Measurements from ENCODE around the gene TMEFF2.
"Not testable (repeated sequence)": the region's sequence is repeated elsewhere in the genome, so short reads cannot be mapped to it uniquely, and the experiment has no call there.

TMEFF2 gene

DNA sequence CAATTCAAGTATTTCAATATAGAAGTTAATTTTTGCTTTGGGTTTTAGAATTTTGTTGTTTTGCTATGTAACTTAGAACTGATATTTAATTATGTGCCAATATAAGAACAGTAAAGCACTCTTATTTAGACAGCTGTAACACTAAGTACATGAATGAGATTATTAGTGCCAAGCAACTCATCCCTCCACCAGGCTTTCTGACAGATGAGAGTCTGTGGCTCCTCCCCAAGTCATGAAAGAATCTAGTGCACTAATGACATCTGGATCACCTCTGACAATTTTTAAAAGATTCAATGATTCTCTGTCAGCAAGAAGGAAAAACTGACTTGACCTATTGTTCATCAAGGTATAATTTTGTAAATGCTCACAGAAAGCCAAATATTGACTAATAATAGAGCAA lies 67.8 kb downstream of the TMEFF2 start:
- no peak for DNase-seq

GRCh38 chr2:192126426-192126825 lies 68.3 kb downstream of the TMEFF2 start:
- DNase-seq = no peak

- DNase-seq = no peak
These were observed 70.2 kb downstream of the TMEFF2 start for GRCh38 chr2:192124571-192124970.

GRCh38 chr2:192123847-192124246 lies 70.9 kb downstream of the TMEFF2 start:
- no peak for DNase-seq

DNA sequence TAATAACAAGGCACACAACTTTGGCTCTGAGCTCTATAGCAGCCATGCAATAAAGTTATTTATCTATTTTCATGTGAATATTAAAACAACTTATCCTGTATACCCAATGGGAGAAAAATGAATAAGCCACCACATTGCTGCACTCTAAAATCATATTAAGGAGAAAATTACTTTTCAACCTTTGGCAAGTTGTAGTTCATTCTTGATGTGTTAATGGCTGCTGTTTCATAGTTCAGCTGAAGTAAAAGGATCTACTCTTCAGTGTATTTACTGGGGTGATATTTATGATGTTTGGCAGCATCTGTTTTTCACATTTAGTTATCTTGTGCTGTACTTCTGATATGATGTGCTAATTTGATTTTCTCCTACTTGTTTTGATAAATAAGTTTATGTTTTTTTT lies 71.8 kb downstream of the TMEFF2 start:
- DNase-seq = no peak

DNA sequence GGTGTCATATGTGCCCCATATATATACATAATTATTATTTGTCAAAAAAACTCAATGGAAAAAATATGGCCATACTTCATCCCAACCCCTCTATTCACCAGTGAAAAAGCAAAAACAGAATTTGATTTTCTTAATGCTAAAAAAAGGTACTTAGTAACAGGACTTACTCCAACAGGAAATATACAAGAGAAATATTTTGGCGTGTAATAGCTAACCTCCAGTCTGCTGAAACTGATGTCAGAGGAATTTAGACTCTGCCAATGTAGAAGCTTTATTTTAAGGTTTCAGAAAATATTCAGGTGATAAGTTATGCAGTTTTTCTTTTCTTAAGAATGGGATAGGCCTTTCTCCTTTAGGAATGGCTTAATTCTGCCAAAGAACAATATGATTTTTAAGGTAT lies 72.6 kb downstream of the TMEFF2 start:
- no peak for DNase-seq

DNA sequence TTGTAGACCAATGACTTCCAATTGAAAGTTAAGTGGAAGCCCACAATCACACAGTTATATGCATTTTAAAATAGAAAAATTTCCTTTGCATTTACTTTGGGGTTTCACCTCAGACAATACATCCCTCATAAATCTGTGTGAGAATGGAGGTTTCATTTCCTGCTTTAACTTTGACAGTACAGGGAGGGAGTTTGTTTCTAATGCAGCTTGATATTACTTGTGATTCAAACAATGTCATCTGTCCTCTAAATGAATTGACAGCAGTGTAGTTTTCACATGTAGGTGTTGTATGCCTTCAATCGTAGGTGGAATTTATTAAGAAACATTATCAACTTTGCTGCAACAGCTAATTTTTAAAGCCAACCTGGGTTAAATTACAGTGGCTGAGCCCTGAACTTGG lies 75.2 kb downstream of the TMEFF2 start:
- DNase-seq = no peak

GRCh38 chr2:192117705-192118104 lies 77.0 kb downstream of the TMEFF2 start:
- DNase-seq = no peak

- DNase-seq = not testable (repeated sequence)
These were observed 83.2 kb downstream of the TMEFF2 start for GRCh38 chr2:192111536-192111935.

DNA sequence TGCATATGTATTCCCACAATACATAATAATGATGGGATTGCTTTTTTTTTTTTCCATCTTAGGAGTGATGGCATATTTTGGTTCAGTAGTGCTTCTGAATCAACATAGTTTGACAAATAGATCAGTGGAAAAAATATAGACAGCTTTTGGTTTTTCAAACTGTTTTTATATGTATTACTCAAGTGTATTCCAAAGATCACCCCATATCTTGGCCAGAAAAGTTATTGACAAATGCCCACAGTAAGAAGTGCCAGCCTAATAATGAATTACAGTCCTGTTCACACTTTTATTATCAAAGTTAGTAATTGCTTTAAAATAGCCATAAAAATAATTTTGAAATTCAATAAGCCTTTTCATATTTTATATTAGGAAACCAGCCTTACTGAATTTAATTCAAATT lies 95.0 kb downstream of the TMEFF2 start:
- no peak for DNase-seq

DNA sequence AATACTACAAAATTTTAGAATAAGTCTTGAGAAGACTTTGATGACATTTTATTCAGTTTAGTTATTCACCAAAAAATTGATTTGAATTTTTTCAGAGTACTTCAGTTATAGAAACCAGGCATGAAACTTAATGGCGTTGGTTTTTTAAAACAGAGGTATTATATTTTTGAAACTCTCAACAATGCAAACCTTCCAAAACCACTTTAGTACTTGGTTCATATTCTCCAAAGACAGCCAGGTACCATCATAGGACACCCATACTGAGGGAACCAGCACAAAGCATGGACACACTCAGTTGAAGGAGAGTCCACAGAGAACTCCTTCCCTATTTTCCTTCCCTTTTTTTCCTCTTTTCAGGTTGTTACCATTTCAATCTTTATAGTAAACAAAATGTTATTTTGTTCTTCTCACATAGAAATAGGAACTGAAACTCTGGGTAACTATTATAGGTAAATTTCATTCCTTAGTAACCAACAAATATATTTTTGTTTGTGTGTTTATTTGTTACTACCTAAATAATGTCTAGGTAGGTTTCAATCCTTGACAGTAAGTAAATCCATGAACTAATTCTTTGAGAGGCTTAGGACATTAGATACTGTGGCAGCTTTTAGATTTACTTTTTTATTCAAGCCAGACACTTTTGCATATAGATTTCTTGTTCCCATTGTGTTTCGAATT lies 95.8 kb downstream of the TMEFF2 start:
- no peak for DNase-seq

- DNase-seq = no peak
These were observed 103.3 kb downstream of the TMEFF2 start for GRCh38 chr2:192091476-192091875.

DNA sequence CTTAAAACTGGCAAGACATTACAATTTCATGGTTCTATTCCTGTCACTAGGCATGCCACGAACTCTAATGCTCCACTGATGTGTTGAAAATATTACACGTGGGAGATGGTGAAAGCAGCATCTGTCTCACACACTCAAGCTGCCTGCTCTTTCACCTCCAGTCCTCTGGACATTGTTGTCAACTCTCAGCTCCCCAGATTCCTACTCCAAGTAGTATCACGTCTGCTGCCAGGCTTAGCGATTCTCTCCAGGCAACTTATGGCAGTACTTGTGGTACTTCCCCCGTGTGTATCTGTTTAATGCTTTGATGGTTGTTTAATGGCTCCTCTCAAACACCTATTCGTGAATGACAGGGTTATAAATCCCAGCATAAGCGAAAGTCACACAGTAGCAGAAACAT lies 103.8 kb downstream of the TMEFF2 start:
- DNase-seq = no peak

GRCh38 chr2:192087398-192087958 lies 107.3 kb downstream of the TMEFF2 start:
- DNase-seq = peak; percentile 70

- DNase-seq = no peak
These were observed 112.6 kb downstream of the TMEFF2 start for GRCh38 chr2:192082121-192082520.

DNA sequence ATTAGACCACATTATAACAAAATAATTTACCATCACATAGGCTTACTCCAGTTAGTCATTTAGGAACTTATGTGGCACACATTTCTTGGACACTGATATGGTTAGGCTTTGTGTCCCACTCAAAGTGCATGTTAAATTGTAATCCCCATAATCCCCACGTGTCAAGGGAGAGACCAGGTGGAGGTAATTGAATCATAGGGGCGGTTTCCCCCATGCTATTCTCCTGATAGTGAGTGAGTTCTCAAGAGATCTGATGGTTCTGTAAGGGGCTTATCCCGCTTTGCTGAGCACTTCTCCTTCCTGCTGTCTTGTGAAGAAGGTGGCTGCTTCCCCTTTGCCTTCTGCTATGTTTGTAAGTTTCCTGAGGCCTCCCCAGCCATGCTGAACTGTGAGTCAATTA lies 114.6 kb downstream of the TMEFF2 start:
- DNase-seq = not testable (repeated sequence)

GRCh38 chr2:192073878-192074277 lies 120.9 kb downstream of the TMEFF2 start:
- no peak for DNase-seq

GRCh38 chr2:192072778-192073177 lies 122.0 kb downstream of the TMEFF2 start:
- DNase-seq = no peak

- no peak for DNase-seq
These were observed 122.5 kb downstream of the TMEFF2 start for GRCh38 chr2:192072261-192072660.

- DNase-seq = no peak
These were observed 124.6 kb downstream of the TMEFF2 start for GRCh38 chr2:192070099-192070498.

- DNase-seq = no peak
These were observed 125.3 kb downstream of the TMEFF2 start for GRCh38 chr2:192069417-192069816.

DNA sequence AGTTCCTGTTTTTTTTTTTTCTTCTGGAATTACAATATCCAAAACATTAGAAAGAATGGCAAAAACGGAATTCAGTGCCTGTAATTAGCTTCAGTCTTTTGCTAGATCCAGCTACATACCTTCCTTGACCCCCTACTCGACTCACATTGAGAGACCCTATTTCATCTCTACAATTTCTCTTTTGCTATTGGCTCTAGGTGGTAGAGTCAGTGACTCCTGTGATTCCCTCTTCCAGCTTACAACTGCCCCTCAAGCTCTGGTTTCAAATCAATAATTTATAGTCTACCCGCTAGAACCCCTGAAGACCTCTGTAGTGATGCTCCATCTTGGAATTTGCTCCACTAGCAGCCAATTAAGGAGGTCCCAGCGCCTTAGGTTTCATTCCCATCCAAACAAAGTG lies 125.8 kb downstream of the TMEFF2 start:
- DNase-seq = no peak

DNA sequence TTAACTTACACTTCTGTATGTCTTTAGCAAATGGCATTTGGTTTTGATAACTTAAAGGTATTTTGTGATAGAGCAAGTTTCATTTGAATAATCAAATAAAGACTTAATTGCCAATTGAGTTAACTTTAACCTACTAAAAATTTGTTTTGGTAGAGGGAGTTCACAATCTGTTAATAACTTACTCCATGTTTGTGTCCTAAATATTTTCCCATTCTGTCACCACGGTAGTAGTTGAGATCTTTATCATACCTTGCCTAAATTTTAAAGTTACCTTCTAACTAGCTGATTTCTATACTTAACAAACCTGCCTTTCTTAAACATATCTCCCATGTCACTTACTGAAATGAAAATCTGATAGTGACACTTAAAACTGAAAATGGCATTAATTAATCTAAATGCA lies 127.1 kb downstream of the TMEFF2 start:
- no peak for DNase-seq

GRCh38 chr2:192064459-192064858 lies 130.3 kb downstream of the TMEFF2 start:
- no peak for DNase-seq

DNA sequence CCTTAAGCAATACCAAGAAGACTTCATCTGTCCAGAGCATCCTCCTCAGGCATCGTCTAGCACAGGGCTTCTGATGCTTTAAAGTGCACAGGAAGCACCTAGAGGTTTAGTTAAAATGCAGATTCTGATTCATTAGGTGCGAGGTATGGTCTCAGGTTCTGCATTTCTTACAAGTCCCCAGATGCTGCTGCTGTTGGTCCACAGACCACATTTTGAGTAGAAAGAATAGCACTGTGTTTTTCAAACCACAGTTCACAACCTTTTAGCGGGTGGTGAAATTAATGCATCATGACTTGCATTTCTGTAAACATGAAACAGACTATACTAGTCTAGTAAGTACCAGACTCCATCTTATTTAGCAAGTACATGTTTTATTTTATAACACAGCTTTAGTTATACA lies 134.6 kb downstream of the TMEFF2 start:
- no peak for DNase-seq

All from NCI-H2171 (cell line).